Liver (tissue), 9 donors: Measurements from ENCODE around the gene SALL1. TPM values are rescaled to one million over a fixed set of nuclear protein-coding genes. Genes with fewer than 3 reads are reported as not detected.
A peak's percentile ranks its signal among the peaks of the same experiment; 100 is the strongest.

Experiments used
- DNase-seq: peaks from one replicate; pipeline ENCODE4 v3.0.0-alpha.2; 2017; ENCODE audit warnings: low spot score
- H3K27ac ChIP-seq, 2 donors: one replicate each; pipeline ENCODE4 v1.7.0; 2013; ENCODE audit warnings: inconsistent platforms in 2 of 2, low read length in 2 of 2, control low read depth in 1 of 2, low read depth in 1 of 2, mild to moderate bottlenecking in 1 of 2
- H3K27me3 ChIP-seq, 4 donors: one replicate each; pipeline versions ENCODE4 v1.6.1 to v1.7.0; 2013; ENCODE audit warnings: low read length in 3 of 4, inconsistent platforms in 1 of 4, mild to moderate bottlenecking in 1 of 4, moderate library complexity in 1 of 4; ENCODE audit not compliant: control insufficient read depth in 4 of 4, insufficient read depth in 4 of 4
- H3K36me3 ChIP-seq, 4 donors: one replicate each; pipeline versions ENCODE4 v1.6.1 to v1.7.0; 2013; ENCODE audit warnings: low read length in 3 of 4, mild to moderate bottlenecking in 3 of 4, low read depth in 1 of 4, moderate library complexity in 1 of 4; ENCODE audit not compliant: control insufficient read depth in 4 of 4, insufficient read depth in 3 of 4
- H3K4me1 ChIP-seq, 4 donors: one replicate each; pipeline versions ENCODE4 v1.6.1 to v1.7.0; 2013; ENCODE audit warnings: low read length in 3 of 4, mild to moderate bottlenecking in 3 of 4, moderate library complexity in 1 of 4; ENCODE audit not compliant: control insufficient read depth in 4 of 4, insufficient read depth in 4 of 4
- H3K4me3 ChIP-seq, 3 donors: one replicate each; pipeline versions ENCODE4 v1.6.1 to v1.7.0; 2013; ENCODE audit warnings: low read length in 3 of 3, control low read depth in 1 of 3, low read depth in 1 of 3, mild to moderate bottlenecking in 1 of 3
- H3K9ac ChIP-seq, 2 donors: one replicate each; pipeline ENCODE4 v1.7.0; 2013; ENCODE audit warnings: low read length in 2 of 2, mild to moderate bottlenecking in 2 of 2, moderate library complexity in 2 of 2, control low read depth in 1 of 2, low read depth in 1 of 2
- H3K9me3 ChIP-seq, 4 donors: one replicate each; pipeline versions ENCODE4 v1.6.1 to v1.7.0; 2013; ENCODE audit warnings: low read length in 3 of 4; ENCODE audit not compliant: control insufficient read depth in 4 of 4
- ATF3 ChIP-seq: IDR thresholded peaks from 2 replicates; pipeline ENCODE4 v1.6.1; 2016; ENCODE audit warnings: antibody characterized with exemption
- CTCF ChIP-seq: fragments of 150-350 bp; IDR thresholded peaks from 2 replicates; pipeline ENCODE4 v1.5.1; 2017; ENCODE audit warnings: improper control_type of control experiment, low read depth, low read length; ENCODE audit not compliant: missing input control
- EGR1 ChIP-seq, 2 donors: IDR thresholded peaks; 2 replicates each; pipeline ENCODE4 v1.6.1; 2016 to 2018; ENCODE audit warnings: antibody characterized with exemption in 2 of 2, low read depth in 2 of 2
- FOXA1 ChIP-seq: IDR thresholded peaks from 2 replicates; pipeline ENCODE4 v1.6.1; 2016; ENCODE audit warnings: antibody characterized with exemption
- FOXA2 ChIP-seq: IDR thresholded peaks from 2 replicates; pipeline ENCODE4 v1.6.1; 2016; ENCODE audit warnings: antibody characterized with exemption
- GABPA ChIP-seq, 2 donors: IDR thresholded peaks in 1 of 2; conservative IDR thresholded peaks in 1 of 2; 2 replicates each; pipeline ENCODE4 v1.6.1; 2016; ENCODE audit warnings: antibody characterized with exemption in 2 of 2, mild to moderate bottlenecking in 1 of 2, moderate library complexity in 1 of 2
- HNF4A ChIP-seq, 2 donors: conservative IDR thresholded peaks; 2 replicates each; pipeline ENCODE4 v1.6.1; 2016; ENCODE audit warnings: antibody characterized with exemption in 2 of 2, mild to moderate bottlenecking in 2 of 2
- HNF4G ChIP-seq: IDR thresholded peaks from 2 replicates; pipeline ENCODE4 v1.6.1; 2016; ENCODE audit warnings: antibody characterized with exemption
- JUND ChIP-seq, 2 donors: IDR thresholded peaks; 2 replicates each; pipeline ENCODE4 v1.6.1; 2016; ENCODE audit warnings: antibody characterized with exemption in 2 of 2
- MAX ChIP-seq: IDR thresholded peaks from 2 replicates; pipeline ENCODE4 v1.6.1; 2016; ENCODE audit warnings: antibody characterized with exemption
- NR2F2 ChIP-seq: IDR thresholded peaks from 2 replicates; pipeline ENCODE4 v1.6.1; 2016; ENCODE audit warnings: antibody characterized with exemption
- RAD21 ChIP-seq, 2 donors: IDR thresholded peaks; 2 replicates each; pipeline ENCODE4 v1.6.1; 2016; ENCODE audit warnings: antibody characterized with exemption in 2 of 2, mild to moderate bottlenecking in 2 of 2
- REST ChIP-seq: IDR thresholded peaks from 2 replicates; pipeline ENCODE4 v1.6.1; 2016; ENCODE audit warnings: antibody characterized with exemption, mild to moderate bottlenecking
- RXRA ChIP-seq, 2 donors: IDR thresholded peaks; 2 replicates each; pipeline ENCODE4 v1.6.1; 2017 to 2018; ENCODE audit warnings: antibody characterized with exemption in 2 of 2, mild to moderate bottlenecking in 1 of 2
- SP1 ChIP-seq: IDR thresholded peaks from 2 replicates; pipeline ENCODE4 v1.6.1; 2018; ENCODE audit warnings: antibody characterized with exemption, mild to moderate bottlenecking
- TAF1 ChIP-seq: conservative IDR thresholded peaks from 2 replicates; pipeline ENCODE4 v1.6.1; 2016; ENCODE audit warnings: antibody characterized with exemption, mild to moderate bottlenecking
- YY1 ChIP-seq: IDR thresholded peaks from 2 replicates; pipeline ENCODE4 v1.6.1; 2016; ENCODE audit warnings: antibody characterized with exemption, mild to moderate bottlenecking
- ZBTB33 ChIP-seq: IDR thresholded peaks from 2 replicates; pipeline ENCODE4 v1.6.1; 2016; ENCODE audit warnings: antibody characterized with exemption
- WGBS: extraction: QIAGEN DNeasy Blood & Tissue Kit; methylation state at CpG from one replicate; pipeline ENCODE4 v1.1.7; 2013; 5-methylcytosine and 5-hydroxymethylcytosine counted together
- polyA plus RNA-seq, 2 donors: library from polyadenylated mRNA; stranded (reverse) in 1 of 2; unstranded in 1 of 2; fragments of 200-250 nt in 1 of 2; fragments of >200 nt in 1 of 2; fragmentation: Nextera tagmentation in 1 of 2; extraction: Ambion mirVana in 1 of 2; gene quantifications; one replicate each; pipeline versions ENCODE4 v1.2.1 to v1.2.3, GENCODE V29; 2013 to 2015
- total RNA-seq, 2 donors: library from RNA; depleted of rRNA; stranded (reverse); fragments of >200 nt; gene quantifications; one replicate each; pipeline ENCODE4 v1.2.3, GENCODE V29; 2014
- donor health status: healthy.
- donor health status: healthy.
- donor health status: healthy.
- donor health status: healthy.
- donor health status: healthy.

SALL1 gene
- total and polyA plus RNA-seq, 4 donors: 1.8 to 13.4 (median 11.7) TPM

GRCh38 chr16:51095890-51096626 lies 55.0 kb downstream of the SALL1 start:
- H3K36me3 ChIP-seq: no peaks in the 10 kb centered on the region
- H3K4me1 ChIP-seq: peaks cover 0 to 20% (median 10%) of the 10 kb centered on the region in 4 donors
- DNase-seq: no peak
- H3K27ac ChIP-seq: peak overlapping the region; percentile 89 to 90
- peak overlapping the region; percentile 40 to 43 (median 41) for H3K4me3 ChIP-seq
- peak overlapping the region in 1 of 2 donors; percentile 69 for H3K9ac ChIP-seq
- 21% methylated on average over 16 of the region's 16 CpGs for whole genome bisulfite sequencing
- no peaks in the 10 kb centered on the region for H3K9me3 ChIP-seq
- TF ChIP-seq ATF3 (peak; percentile 28), MAX (peak; percentile 76), NR2F2 (no peak), EGR1 (IDR thresholded peaks at IDR 0.05; ENCODE audit: low read depth in 2 of 2) (no peak), REST (peak; percentile 60), RXRA (IDR thresholded peaks at IDR 0.05) (peak; percentile 83 to 92), FOXA1 (peak; percentile 30), YY1 (peak; percentile 50), JUND (IDR thresholded peaks at IDR 0.05) (peak in 1 of 2 donors; percentile 56), HNF4A (conservative IDR thresholded peaks at IDR 0.05) (peak; percentile 89 to 94), RAD21 (IDR thresholded peaks at IDR 0.05) (peak; percentile 43 to 61), GABPA (IDR thresholded peaks at IDR 0.05 in 1 of 2, conservative IDR thresholded peaks at IDR 0.05 in 1 of 2) (peak in 1 of 2 donors; percentile 17), FOXA2 (peak; percentile 34), HNF4G (peak; percentile 78), ZBTB33 (no peak), CTCF (no peak), TAF1 (peak; percentile 84), SP1 (peak; percentile 85)
- H3K27me3 ChIP-seq: no peaks in the 10 kb centered on the region
